Effector memory CD8-positive, alpha-beta T cell (primary cell): ENCODE results near the gene MGRN1.

Experiments used
- ATAC-seq: fragments of 150-1000 bp; cut with Tn5 transposase; replicated peaks from 2 replicates; pipeline ENCODE4 v1.10.0; 2021; ENCODE audit warnings: mild to moderate bottlenecking, moderate library complexity
- DNase-seq, 3 experiments: peaks; one replicate each; pipeline ENCODE4 v3.0.0; 2021
- H3K27ac Mint-ChIP-seq, 2 donors: one replicate each; pipeline ENCODE4 v1.8.0; 2022; ENCODE audit warnings: mild to moderate bottlenecking in 2 of 2, mixed read lengths in 2 of 2, moderate library complexity in 2 of 2
- H3K27me3 Mint-ChIP-seq, 2 donors: one replicate each; pipeline ENCODE4 v1.8.0; 2022; ENCODE audit warnings: mixed read lengths in 2 of 2
- H3K36me3 Mint-ChIP-seq: one replicate; pipeline ENCODE4 v1.8.0; 2022; ENCODE audit warnings: mild to moderate bottlenecking, moderate library complexity, mixed read lengths; ENCODE audit not compliant: insufficient read depth
- H3K4me1 Mint-ChIP-seq, 2 donors: one replicate each; pipeline ENCODE4 v1.8.0; 2022; ENCODE audit warnings: low read depth in 2 of 2, mixed read lengths in 2 of 2
- H3K4me3 Mint-ChIP-seq, 2 donors: one replicate each; pipeline ENCODE4 v1.8.0; 2022; ENCODE audit warnings: mild to moderate bottlenecking in 2 of 2, mixed read lengths in 2 of 2, moderate library complexity in 2 of 2
- H3K9me3 Mint-ChIP-seq, 2 donors: one replicate each; pipeline ENCODE4 v1.8.0; 2022; ENCODE audit warnings: mixed read lengths in 2 of 2

Gene MGRN1

GRCh38 chr16:4668313-4668960 lies 43.8 kb downstream of the MGRN1 start:
- ATAC-seq, result no peak
- no peak for DNase-seq
- H3K27me3 Mint-ChIP-seq, result no peaks in the 10 kb centered on the region
- no peak overlapping the region for H3K4me3 Mint-ChIP-seq
- H3K27ac Mint-ChIP-seq, result no peak overlapping the region
- H3K36me3 Mint-ChIP-seq, result peaks cover 13% of the 10 kb centered on the region
- H3K9me3 Mint-ChIP-seq, result no peaks in the 10 kb centered on the region
- peaks cover 7 to 16% of the 10 kb centered on the region in 2 donors for H3K4me1 Mint-ChIP-seq

GRCh38 chr16:4673387-4674046 lies 48.9 kb downstream of the MGRN1 start:
- ATAC-seq (no peak), DNase-seq (no peak)
- Mint-ChIP-seq H3K27me3 (no peaks in the 10 kb centered on the region), H3K4me1 (peaks cover 18 to 28% of the 10 kb centered on the region in 2 donors), H3K27ac (no peak overlapping the region), H3K9me3 (no peaks in the 10 kb centered on the region), H3K4me3 (no peak overlapping the region), H3K36me3 (peaks cover 18% of the 10 kb centered on the region)

- ATAC-seq, result no peak
- Mint-ChIP-seq H3K36me3 (peaks cover 18% of the 10 kb centered on the region), H3K4me1 (peaks cover 18 to 28% of the 10 kb centered on the region in 2 donors), H3K9me3 (no peaks in the 10 kb centered on the region), H3K27ac (peak overlapping the region; percentile 89 to 99), H3K4me3 (peak overlapping the region; percentile 57 to 59), H3K27me3 (no peaks in the 10 kb centered on the region)
- no peak for DNase-seq
These were observed 50.4 kb downstream of the MGRN1 start for GRCh38 chr16:4674926-4675530.

- DNase-seq (peak; percentile 54 to 62 (median 58)), ATAC-seq (peak; percentile 94)
- H3K36me3 Mint-ChIP-seq, result peaks cover 15% of the 10 kb centered on the region
- peaks cover 18 to 28% of the 10 kb centered on the region in 2 donors for H3K4me1 Mint-ChIP-seq
- H3K4me3 Mint-ChIP-seq, result peak overlapping the region; percentile 59 to 75
- no peaks in the 10 kb centered on the region for H3K27me3 Mint-ChIP-seq
- no peaks in the 10 kb centered on the region for H3K9me3 Mint-ChIP-seq
- H3K27ac Mint-ChIP-seq, result peak overlapping the region; percentile 89 to 99
These were observed 51.5 kb downstream of the MGRN1 start for GRCh38 chr16:4675864-4676786.

- peak overlapping the region; percentile 59 to 75 for H3K4me3 Mint-ChIP-seq
- ATAC-seq (peak; percentile 9), DNase-seq (no peak)
- H3K36me3 Mint-ChIP-seq, result peaks cover 21% of the 10 kb centered on the region
- no peaks in the 10 kb centered on the region for H3K27me3 Mint-ChIP-seq
- peak overlapping the region; percentile 89 to 99 for H3K27ac Mint-ChIP-seq
- H3K4me1 Mint-ChIP-seq, result peaks cover 18 to 28% of the 10 kb centered on the region in 2 donors
- H3K9me3 Mint-ChIP-seq, result no peaks in the 10 kb centered on the region
These were observed 52.2 kb downstream of the MGRN1 start for GRCh38 chr16:4676831-4677230.

- Mint-ChIP-seq H3K27me3 (no peaks in the 10 kb centered on the region), H3K27ac (peak overlapping the region; percentile 89 to 99), H3K36me3 (peaks cover 21% of the 10 kb centered on the region), H3K4me1 (peaks cover 18 to 28% of the 10 kb centered on the region in 2 donors), H3K4me3 (peak overlapping the region in 1 of 2 donors; percentile 75), H3K9me3 (no peaks in the 10 kb centered on the region)
- ATAC-seq (no peak), DNase-seq (no peak)
These were observed 52.8 kb downstream of the MGRN1 start for GRCh38 chr16:4677390-4677789.

GRCh38 chr16:4677994-4678393 lies 53.4 kb downstream of the MGRN1 start:
- no peaks in the 10 kb centered on the region for H3K27me3 Mint-ChIP-seq
- peaks cover 18 to 28% of the 10 kb centered on the region in 2 donors for H3K4me1 Mint-ChIP-seq
- H3K36me3 Mint-ChIP-seq, result peaks cover 21% of the 10 kb centered on the region

GRCh38 chr16:4678596-4678995 lies 54.0 kb downstream of the MGRN1 start:
- peak overlapping the region; percentile 3 to 99 for H3K27ac Mint-ChIP-seq
- no peak for DNase-seq
- no peak for ATAC-seq
- no peaks in the 10 kb centered on the region for H3K27me3 Mint-ChIP-seq
- H3K4me3 Mint-ChIP-seq, result no peak overlapping the region
- peaks cover 21% of the 10 kb centered on the region for H3K36me3 Mint-ChIP-seq
- H3K4me1 Mint-ChIP-seq, result peaks cover 18 to 28% of the 10 kb centered on the region in 2 donors
- no peaks in the 10 kb centered on the region for H3K9me3 Mint-ChIP-seq

More at GRCh38 chr16:4677994-4678393, 53.4 kb downstream of the MGRN1 start:
- ATAC-seq (no peak), DNase-seq (no peak)
- Mint-ChIP-seq H3K9me3 (no peaks in the 10 kb centered on the region), H3K4me3 (no peak overlapping the region), H3K27ac (peak overlapping the region; percentile 3 to 99)

- H3K27ac Mint-ChIP-seq, result peak overlapping the region in 1 of 2 donors; percentile 65
- H3K4me3 Mint-ChIP-seq, result no peak overlapping the region
- DNase-seq, result no peak
- peaks cover 22% of the 10 kb centered on the region for H3K36me3 Mint-ChIP-seq
- no peaks in the 10 kb centered on the region for H3K27me3 Mint-ChIP-seq
- ATAC-seq, result no peak
- peaks cover 18 to 28% of the 10 kb centered on the region in 2 donors for H3K4me1 Mint-ChIP-seq
- no peaks in the 10 kb centered on the region for H3K9me3 Mint-ChIP-seq
These were observed 54.7 kb downstream of the MGRN1 start for GRCh38 chr16:4679156-4679849.

GRCh38 chr16:4679850-4680636 lies 55.4 kb downstream of the MGRN1 start:
- ATAC-seq (no peak), DNase-seq (no peak)
- Mint-ChIP-seq H3K4me1 (peaks cover 18 to 27% of the 10 kb centered on the region in 2 donors), H3K36me3 (peaks cover 21% of the 10 kb centered on the region), H3K27me3 (no peaks in the 10 kb centered on the region), H3K9me3 (no peaks in the 10 kb centered on the region), H3K27ac (peak overlapping the region in 1 of 2 donors; percentile 65), H3K4me3 (peak overlapping the region in 1 of 2 donors; percentile 31)

- Mint-ChIP-seq H3K4me3 (peak overlapping the region in 1 of 2 donors; percentile 37), H3K36me3 (peaks cover 20% of the 10 kb centered on the region), H3K27ac (peak overlapping the region in 1 of 2 donors; percentile 77), H3K4me1 (peaks cover 15 to 20% of the 10 kb centered on the region in 2 donors), H3K27me3 (no peaks in the 10 kb centered on the region), H3K9me3 (no peaks in the 10 kb centered on the region)
- no peak for ATAC-seq
- DNase-seq, result no peak
These were observed 56.2 kb downstream of the MGRN1 start for GRCh38 chr16:4680673-4681470.
